T1000 (cell line): ENCODE results near the gene PTOV1.

Experiments used
- DNase-seq: peaks from one replicate; lab custom pipeline; 2025; ENCODE audit warnings: mixed read lengths; lab: John Stamatoyannopoulos, UW

PTOV1 gene

DNA sequence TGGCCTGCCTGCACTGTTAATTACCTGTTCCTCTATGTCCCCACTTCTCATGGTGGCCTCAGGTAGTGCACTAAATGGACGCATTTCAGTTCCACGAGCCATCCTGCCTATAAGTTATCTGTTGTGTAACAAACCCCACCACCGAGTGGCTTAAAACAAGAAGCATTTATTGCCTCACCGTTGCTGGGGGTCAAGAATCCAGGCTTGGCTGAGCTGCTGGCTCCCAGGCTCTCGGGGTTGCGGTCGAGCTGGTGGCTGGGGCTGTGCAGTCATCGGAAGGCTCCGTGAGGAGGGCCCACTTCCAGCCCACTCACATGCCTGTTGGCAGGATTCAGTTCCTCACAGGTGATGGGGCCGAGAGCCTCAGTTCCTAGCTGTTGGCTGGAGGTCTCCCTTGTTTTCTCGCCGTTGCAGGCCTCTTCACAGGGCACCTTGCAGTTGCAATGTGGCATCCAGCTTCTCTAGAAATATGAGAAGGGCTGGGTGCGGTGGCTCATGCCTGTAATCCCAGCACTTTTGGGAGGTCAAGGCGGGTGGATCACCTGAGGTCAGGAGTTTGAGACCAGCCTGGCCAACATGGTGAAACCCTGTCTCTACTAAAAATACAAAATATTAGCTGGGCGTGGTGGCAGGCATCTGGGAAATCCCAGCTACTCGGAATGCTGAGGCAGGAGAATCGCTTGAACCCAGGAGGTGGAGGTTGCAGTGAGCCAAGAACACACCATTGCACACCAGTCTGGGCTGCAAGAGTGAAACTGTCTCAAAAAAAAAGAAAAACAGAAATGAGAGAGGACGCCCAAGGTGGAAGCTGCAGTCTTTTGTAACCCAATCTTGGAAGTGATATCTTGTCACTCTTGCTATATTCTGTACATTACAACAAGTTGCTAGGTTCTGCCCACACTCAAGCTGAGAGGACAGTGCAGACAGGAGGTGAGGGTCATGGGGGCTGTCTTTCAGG is 6.5 kb upstream of the PTOV1 start:
- DNase-seq = no peak

DNA sequence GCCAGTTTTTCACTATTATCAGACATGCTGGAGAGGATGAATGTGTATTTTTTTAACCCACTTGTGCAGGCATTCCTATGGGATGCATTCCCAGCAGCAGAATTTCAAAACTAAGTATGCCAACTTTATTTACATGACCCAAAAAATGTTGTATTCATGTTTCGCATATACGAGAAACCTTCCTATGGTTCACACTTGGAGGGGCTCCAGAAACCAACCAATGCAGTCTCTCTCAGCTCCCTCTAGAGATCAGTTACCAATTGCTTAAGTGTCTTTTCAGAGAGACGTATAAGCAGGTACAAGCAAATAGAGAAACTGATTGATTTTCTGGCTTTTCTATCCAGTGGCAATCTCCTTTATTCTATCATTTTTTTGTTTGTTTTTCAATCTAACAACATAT is 5.5 kb upstream of the PTOV1 start:
- DNase-seq = no peak

DNA sequence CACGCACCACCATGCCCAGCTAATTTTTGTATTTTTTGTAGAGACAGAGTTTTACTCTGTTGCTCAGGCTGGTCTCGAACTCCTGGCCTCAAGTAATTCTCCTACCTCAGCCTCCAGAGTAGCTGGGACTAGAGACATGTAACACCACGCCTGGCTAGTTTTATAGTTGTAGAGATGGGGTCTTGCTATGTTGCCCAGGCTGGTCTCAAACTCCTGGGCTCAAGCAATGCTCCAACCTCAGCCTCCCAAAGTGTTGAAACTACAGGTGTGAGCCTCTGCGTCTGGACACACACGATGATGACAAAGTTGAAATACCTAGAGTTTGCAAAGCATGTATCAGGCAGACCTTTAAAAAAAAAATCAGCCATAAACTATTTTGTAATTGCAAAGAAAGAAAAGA is 4.6 kb upstream of the PTOV1 start:
- no peak for DNase-seq

DNA sequence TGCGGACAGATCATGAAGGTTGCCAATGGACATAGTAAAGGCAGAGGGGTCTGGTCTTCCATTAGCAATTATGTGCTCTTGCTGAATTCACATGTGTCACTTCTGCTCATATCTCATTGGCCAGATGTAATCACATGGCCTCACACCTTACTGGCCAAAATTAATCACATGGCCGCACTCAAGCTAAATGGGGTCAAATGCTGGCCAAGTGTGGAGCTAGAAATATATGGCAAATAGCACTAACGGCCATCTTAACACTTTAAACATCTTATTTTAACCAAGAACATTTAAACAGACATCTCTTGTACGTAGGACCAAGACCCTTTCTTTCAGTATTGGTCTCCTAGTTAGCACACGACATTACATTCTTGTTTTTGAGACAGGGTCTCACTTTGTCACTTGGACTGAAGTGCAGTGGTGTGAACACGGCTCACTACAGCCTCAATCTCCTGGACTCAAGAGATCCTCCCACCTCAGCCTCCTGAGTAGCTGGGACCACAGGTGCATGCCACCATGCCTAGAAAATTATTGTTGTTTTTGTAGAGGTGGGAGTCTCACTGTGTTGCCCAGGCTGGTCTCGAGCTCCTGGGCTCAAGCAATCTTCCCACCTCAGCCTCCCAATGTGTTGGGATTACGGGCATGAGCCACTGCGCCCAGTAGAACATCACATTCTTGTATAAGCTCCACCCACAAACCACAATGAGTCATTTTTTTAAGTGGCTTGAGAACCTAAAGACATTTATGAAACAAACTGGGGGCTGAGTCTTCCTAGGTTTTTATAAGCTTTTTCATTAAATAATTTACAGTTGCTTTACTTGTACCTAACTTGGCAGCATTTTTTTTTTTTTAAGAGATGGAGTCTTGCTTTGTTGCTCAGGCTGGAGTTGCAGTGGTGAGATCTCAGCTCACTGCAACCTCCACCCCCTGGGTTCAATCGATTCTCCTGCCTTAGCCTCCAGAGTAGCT is 2.9 kb upstream of the PTOV1 start:
- DNase-seq = peak; percentile 22

DNA sequence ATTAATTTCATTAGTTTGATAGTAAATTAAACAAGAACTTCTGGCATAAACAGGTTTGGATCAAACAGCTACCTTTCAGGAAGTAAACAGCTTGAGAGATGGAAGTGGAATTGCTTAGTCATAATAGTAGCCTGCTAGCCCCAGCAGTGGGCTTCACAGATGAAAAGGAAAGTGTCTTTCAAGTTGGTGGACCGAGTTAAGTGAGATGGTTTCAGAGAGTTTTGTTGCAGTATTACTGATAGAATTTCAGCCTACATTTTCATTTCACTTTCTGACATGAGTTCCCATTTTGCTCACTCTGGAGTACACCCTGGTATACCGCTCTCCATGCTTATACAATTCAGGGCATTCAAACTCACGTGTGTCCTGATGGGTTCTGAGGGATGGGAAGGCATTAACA is 2.0 kb upstream of the PTOV1 start:
- no peak for DNase-seq

DNA sequence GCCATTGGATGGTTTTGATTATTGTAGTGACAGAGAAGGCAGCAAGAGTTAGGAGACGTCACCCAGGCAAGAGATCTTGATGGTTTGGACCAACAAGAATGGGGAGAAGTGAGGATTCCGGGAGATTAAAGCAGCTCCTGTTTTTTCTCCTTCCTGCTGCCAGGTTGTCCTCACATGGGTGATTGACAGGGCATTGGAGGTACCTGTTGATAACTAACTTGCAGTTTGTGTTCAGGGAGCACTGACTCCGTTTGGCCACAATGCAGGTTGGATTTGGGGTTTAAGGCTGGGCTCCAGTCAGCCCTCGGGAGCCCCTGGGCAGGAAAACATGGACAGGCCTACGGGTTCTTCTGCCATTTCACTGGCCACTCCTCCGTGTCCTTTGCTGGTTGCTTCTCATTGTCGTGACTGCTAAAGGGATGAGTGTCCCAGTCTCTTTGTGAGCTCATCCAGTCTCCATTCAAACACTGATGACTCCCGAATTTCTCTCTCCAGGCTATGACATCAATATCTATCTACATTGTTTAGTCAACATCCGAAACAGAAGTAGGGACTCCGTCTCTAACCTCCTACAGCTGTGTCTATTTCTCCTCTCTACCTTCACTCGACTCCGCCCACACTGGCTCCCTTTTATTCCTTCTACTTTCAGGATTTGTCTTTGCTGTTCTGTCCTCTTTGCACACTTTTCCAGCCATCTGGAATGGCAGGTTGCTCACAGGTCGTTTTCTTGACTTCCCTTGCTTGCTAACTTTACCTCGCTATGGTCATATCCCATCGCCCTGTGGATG is 1.3 kb upstream of the PTOV1 start:
- DNase-seq = no peak

DNA sequence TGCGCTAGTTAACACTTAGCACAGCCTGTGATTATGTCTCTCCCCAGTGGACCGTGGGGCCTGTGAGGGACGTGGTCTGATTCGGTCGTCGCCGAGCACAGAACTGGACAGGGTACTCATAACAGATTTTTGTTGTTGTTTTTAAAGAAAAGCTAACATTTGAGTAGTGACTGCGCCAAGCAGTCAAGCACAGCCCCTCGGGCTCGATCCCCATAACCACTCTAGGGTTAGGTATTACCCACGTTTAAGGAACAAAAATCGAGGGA is 805 bp upstream of the PTOV1 start:
- no peak for DNase-seq

DNA sequence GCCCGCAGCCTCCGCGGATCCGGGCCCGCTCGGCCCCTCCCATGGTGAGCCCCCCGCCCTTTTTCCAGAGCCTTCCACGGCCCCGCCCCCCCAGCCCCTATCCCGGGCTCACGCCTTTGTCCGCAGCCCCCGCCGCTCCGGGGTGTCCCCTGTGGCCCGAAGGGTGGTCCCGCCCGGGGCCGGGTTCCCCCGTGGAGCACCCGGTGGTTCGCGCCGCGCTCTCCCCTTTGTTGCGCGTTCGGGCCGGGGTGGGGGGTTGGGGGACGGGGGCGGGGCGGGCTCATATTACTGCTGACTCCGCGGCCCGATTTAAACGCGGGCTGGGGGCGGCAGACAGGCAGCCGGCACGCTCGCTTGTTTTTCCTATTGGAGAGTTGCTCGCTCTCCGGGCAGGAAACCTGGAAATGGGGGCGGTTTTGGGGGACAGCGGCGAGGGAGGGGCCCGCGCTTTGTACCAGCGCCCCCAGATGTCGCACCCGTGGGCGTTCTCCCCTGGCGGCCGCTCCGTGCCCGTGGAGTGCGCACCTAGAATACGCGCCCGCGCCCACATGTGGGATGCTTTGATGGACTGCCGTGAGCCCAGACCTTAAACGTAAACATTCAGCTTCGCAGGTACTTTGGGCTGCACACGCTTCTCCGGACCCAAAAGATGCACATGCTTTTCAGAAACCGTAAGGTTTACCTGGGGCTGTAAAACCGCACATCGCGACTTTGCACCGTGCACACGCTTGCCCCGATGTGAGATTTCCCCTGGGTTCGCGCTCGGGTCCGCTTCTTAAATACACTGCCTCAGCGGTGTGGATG is 699 bp downstream of the PTOV1 start:
- no peak for DNase-seq

DNA sequence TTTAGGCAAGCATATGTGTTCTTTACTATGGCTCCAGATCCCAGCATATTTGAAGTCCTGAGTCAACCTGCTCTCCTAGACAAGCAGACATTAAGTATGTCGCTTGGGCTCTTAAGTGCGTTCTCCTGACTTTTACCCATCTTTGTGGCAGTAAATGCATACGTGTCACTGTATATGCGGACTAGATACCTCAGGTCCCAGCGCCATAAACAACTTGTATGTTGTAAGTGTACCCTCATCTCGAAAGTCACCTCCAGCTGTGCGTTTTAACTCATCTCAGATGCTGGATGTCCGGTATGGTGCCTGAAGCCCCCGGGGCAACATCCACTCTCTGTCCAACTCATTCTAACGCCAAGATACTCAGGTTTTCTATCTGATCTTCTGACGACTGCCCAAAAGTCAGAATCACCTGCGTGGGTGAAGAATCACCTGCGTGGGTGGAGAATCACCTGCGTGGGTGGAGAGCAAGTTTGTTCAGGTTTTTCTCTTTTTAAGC is 1.7 kb downstream of the PTOV1 start:
- no peak for DNase-seq

DNA sequence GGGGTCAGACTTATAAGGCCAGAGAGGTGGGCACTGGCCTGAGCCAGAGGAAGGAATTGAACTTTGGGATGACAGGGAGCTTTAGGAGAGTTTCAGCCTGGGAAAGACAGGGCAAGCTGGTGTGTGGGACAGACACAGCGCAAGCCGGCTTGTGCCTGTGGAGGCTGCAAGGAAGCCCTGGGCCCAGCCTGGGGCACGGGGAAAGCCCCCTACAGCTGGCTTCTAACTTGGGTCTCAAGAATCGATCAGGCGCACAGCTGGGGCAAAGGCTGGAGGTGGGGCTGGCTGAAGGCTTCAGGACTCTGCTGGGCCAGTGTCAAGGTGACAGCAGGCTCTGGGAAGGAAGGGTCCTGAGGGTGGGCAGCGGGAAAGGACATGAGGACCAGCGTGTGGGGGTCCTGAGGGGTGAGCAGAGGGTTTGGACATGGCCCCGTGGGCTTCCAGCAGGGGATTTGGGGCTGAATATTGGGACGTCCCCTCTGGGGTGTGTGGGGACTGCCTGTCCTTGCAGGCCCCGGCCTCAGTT is 3.0 kb downstream of the PTOV1 start:
- no peak for DNase-seq

DNA sequence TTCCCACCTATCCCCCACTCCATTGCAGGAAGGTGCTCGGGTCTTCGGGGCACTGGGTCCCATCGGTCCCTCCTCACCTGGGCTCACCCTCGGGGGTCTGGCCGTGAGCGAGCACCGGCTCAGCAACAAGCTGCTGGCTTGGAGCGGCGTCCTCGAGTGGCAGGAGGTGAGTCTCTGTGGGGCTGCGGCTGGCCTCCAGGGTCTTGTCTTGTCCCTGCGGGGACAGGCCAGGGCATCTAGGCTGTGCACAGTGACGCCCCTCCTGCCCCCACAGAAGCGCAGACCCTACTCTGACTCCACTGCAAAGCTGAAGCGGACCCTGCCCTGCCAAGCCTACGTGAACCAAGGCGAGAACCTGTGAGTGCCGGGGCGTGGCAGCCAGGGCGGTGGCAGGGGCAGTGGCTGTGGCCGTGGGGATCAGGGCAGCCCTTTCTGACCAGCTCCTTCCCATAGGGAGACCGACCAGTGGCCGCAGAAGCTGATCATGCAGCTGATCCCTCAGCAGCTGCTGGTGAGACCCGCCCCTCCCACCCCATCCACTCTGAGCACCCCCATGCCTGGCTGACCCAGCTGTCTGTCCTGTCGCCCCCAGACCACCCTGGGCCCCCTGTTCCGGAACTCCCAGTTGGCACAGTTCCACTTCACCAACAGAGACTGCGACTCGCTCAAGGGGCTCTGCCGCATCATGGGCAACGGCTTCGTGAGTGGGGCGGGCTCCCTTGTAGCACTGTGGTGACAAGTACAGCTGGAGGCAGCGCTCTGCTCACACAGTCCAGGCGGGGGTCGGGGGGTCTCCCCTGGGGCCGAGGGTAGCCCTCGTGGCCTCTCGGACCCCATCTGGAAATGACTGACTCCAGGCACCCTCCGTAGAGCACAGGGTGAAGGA is 3.7 kb downstream of the PTOV1 start:
- DNase-seq = no peak

DNA sequence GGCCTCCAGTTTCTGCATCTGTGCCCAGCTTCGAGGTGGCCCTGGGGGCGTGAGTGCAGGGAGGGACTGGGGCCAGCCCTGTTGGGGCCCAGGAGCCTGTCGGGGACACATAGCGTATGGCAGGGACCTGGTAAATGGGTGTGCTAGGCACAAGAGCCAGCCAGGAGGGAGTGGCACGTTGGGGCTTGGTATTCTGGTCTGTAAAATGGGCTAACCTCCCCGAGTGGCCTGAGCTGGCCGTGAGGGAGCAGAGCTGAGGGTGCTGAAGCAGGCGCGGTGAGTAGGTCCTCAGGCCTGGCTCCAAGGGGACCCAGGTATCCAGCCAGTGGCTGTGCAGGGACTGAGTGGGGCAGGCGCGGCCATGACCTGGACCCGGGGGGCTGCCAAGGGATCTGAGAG is 4.3 kb downstream of the PTOV1 start:
- no peak for DNase-seq

DNA sequence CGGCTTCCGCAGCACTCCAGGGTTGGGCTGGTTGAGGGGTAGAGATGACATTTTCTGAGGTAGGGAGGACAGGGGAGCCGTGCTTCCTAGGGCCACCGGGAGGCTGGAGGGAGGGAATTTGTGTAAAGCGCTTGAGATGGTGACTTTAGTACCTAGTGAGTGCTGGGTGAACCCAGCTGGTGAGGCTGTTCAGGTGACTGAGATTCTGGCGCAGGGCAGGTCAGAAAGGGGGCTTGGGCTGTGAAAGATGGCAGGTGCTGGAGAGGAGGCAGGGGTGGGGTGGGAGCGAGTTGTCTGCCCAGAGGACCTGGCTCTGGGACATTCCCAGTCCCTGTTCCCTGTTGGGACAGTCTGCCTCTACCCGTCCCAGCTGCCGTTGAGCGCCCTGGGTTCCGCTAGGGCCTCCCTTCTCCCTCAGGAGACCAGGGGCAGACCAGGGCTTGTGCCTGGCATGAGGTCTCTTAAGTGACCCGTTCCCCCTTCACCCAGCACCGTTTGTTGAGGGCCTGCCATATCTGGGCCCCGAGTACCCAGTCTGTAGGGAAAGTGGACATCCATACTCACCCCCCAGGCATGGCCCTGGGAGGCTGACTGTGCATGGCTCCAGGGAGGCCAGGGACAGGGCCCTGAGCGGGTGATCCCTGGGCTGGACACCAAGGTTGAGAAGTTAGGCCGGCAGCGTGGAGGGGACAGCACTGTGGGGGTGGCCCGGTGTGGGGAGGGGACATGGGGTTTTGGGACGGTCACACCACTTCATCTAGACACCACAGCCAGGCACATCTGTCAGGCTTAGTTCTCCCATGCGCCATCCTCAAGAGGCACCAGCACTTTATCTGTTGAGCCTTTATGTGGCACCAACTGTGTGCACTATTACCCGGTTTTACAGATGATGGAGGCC is 5.0 kb downstream of the PTOV1 start:
- DNase-seq = no peak

DNA sequence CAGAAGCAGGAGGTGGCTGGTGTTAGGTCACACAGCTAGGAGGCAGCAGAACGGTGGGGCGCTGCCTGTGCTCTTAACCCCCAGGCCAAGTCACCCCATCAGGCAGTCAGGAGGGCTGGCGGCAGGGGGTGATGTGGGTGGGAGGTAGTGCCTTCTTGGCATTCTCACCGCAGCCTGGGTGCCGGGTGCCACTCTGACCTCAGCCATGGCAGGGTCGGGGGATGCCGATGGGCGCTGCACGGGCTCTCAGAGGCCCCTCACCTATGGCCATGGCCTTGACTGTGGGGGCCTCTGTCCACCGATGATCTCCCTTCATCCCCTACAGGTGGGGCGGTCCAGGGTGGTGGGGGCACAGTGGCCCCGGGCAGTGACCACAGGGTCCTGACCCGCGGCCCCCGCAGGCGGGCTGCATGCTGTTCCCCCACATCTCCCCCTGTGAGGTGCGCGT is 5.6 kb downstream of the PTOV1 start:
- DNase-seq = no peak

DNA sequence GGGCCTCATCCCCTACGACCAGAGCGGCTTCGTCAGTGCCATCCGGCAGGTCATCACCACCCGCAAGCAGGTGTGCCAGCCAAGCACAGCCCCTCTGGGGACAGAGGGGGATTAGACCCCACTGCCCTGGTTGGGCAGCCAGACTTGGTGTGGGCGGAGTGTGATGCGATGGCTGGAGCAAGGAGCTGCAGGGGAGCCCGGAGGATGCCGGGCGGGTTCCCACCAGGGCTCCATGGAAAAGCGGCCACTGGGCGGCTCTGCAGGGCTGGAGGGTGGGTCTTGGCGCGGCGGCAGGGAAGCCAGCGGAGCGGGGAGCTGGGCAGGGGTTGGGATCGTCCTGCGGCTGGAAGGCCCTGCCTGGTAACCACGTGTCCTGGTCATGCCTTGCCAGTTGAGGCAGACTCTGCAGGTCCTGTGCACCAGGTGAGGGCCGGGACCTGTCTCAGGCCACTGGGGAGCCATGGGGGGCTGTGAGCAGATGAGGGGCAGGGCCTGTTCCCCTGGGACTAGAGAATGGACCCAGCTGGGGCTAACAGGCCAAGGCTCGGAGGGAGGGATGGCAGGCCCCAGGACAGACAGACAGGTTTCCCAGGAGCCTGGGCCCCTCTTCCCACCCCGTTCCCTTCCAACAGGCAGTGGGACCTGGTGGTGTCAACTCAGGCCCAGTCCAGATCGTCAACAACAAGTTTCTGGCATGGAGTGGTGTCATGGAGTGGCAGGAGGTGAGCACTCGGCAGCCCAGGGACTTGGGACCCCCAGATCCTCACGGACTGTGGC is 6.3 kb downstream of the PTOV1 start:
- no peak for DNase-seq

DNA sequence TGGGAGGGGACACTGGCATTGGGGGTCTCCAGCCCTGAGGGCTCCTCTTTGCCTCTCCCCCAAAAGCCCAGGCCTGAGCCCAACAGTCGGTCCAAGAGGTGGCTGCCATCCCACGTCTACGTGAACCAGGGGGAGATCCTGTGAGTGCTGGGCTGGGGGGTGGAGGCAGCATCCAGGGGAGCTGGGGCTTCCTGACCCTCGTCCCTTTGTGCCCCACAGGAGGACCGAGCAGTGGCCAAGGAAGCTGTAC is 6.8 kb downstream of the PTOV1 start:
- no peak for DNase-seq

DNA sequence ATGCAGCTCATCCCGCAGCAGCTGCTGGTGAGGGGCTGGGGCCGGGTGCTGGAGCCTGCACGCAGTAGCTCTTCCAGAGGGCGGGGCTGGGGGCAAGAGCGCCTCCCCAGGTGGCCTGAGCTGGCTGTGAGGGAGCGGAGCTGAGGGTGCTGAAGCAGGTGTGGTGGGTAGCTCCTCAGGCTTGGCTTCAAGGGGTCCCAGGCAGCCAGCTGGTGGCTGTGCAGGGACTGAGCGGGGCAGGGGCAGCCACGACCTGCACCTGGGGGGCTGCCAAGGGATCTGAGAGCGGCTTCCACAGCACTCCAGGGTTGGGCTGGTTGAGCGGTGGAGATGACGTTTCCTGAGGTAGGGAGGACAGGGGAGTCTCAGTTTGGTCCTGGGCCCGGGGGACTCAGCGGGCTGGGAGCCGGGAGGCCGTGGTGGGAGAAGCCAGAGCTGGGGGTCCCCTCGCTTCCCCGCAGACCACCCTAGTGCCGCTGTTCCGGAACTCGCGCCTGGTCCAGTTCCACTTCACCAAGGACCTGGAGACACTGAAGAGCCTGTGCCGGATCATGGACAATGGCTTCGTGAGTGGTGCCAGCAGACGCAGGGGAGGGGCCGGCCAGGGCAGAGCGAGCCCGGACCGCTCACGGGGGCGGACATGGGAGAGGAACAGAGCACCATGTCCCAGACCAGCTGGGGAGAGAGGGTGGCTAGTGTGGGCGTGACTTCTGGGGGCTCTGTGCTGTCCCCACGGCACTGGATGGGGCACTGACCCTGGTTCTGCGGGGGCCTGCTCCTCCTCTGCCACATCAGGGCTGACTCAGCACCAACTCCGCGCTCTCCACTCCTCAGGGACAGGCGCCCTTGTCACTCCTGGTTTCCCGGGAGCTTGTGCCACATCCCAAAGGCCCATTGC is 7.4 kb downstream of the PTOV1 start:
- no peak for DNase-seq
